ENCODE results near the gene SIRT5.

GRCh38 chr6:13537527-13537897 is 36.9 kb upstream of the SIRT5 start:
- no peak for TF ChIP-seq CTCF (IDR thresholded peaks at IDR 0.05)
- TF ChIP-seq POLR2A (IDR thresholded peaks at IDR 0.05) = no peak

All from uterus (tissue), 2 donors.